GM12874 (cell line): ENCODE data around the gene SPEG.

Experiments used
- TF ChIP-seq, protein P1 (sequence below): IDR thresholded peaks from 2 replicates; pipeline ENCODE4 v1.5.1; 2011; ENCODE audit warnings: low read depth, mild to moderate bottlenecking, control low read depth, low read length, moderate library complexity; ENCODE audit not compliant: insufficient read depth

SPEG gene

GRCh38 chr2:219429958-219430606 is 4.6 kb upstream of the SPEG start:
- TF ChIP-seq, protein P1, sequence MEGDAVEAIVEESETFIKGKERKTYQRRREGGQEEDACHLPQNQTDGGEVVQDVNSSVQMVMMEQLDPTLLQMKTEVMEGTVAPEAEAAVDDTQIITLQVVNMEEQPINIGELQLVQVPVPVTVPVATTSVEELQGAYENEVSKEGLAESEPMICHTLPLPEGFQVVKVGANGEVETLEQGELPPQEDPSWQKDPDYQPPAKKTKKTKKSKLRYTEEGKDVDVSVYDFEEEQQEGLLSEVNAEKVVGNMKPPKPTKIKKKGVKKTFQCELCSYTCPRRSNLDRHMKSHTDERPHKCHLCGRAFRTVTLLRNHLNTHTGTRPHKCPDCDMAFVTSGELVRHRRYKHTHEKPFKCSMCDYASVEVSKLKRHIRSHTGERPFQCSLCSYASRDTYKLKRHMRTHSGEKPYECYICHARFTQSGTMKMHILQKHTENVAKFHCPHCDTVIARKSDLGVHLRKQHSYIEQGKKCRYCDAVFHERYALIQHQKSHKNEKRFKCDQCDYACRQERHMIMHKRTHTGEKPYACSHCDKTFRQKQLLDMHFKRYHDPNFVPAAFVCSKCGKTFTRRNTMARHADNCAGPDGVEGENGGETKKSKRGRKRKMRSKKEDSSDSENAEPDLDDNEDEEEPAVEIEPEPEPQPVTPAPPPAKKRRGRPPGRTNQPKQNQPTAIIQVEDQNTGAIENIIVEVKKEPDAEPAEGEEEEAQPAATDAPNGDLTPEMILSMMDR, result no peak

DNA sequence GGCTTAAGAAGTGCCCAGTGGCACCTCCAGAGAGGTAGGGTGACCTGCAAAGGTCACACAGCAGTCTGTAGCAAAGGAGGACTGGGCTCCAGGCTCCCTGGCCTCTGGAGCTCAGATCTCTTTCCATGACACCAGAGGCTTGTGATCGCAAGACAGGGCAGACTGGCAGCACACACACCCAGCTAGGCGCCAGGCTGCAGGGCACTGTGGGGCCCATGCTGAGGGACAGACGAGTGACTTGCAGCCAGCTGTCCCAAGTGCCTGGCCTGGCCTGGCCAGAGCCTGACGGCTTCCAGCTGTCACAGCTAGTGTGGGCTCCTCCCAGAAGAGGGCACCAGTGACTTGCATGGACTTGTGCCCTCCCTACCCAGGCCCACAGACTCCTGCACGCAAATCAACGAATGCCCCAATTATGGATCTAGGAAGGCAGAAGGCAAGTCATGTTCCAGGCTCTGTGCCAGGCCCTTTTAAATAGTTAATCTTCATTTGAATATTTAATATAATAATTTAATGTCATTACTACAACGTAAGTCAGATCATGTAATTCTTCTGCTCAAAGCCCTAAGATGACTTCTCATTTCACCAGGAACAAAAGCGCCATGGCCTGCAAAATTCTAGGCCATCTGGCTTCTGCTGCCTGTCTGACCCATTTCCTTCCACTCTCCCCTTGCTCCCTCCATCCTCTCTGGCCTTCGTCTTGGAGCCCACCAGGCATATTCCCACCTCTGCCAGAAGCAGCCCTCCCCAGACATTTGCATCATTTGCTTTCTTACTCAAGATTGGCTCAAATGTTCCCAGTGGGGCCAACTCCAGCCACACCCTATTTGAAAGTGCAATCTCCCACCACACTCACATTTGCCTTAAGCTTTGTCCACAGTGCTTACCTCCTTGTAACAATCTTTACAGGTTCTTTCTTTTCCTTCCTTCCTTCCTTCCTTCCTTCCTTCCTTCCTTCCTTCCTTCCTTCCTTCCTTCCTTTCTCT is 3.7 kb upstream of the SPEG start:
- TF ChIP-seq, protein P1, result no peak

- TF ChIP-seq, protein P1, result peak; percentile 31; the same call in 1 of the 2 replicates
Observed at GRCh38 chr2:219433666-219434467, 776 bp upstream of the SPEG start.

DNA sequence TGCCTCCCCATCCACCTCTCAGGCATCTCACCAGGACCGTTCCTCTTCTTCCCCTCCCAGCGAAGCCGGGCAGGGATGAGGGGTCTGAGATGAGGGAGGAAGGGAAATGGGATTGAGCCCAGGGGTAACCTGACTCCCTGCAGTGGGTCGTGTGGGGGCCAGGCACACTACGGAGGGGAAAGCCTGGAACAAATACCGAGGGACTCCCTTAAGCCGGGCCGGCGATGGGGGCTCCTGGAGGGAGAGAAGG is 250 bp upstream of the SPEG start:
- TF ChIP-seq, protein P1, result no peak

GRCh38 chr2:219435701-219436100 is 1.1 kb downstream of the SPEG start:
- TF ChIP-seq, protein P1, result no peak

DNA sequence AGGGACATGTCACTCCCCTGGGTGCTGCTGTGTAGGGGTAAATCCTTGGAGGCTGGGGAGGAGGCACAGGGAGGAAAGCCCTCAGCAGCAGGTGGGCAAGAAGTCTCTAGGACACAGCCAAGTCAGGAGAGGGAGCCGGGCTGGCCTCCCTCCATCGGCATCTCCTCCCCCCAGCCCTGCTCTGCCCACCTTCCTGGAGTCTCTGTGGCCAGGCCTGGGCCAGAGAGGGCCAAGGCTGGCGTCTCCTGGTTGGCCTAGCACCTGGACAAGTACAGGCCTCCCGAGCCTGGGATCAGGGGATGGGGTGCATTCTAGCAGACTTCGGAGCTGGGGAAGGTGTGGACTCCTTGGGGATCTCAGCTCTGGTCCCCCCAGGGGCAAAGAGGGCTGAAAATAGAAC is 1.8 kb downstream of the SPEG start:
- TF ChIP-seq, protein P1, result no peak

DNA sequence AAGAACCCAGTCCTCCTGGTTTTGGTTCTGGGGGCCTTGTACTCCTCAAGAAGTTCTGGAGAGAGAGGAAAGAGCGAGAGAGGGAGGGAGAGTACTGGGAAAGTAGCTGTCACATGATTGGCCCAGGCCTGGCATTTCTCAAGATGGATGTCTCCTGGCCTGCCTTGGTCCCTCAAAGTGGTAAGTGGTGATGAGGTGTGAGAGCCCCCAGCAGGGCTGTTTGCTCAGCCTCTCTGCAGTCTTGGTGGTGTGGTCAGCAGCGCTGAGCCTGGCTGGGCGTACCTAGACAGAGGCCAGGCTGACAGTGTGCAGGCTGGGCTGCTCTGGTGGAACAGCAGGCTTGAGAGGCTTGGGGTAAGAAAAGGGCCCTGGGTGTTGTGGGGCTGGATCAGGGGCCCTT is 2.5 kb downstream of the SPEG start:
- TF ChIP-seq, protein P1, result no peak
